CD14-positive monocyte (primary cell): Measurements from ENCODE around the gene ACTL8. TPM values are rescaled to one million over a fixed set of nuclear protein-coding genes. Genes with fewer than 3 reads are reported as not detected.

Source experiments
- DNase-seq, 3 donors: peaks; one replicate each; pipeline ENCODE4 v3.0.0-alpha.2; 2011 to 2022
- H2AFZ ChIP-seq: 2 replicates; pipeline ENCODE4 v1.6.0; 2012; ENCODE audit warnings: mild to moderate bottlenecking, low read depth, low read length, inconsistent platforms; ENCODE audit not compliant: insufficient read depth, poor library complexity, severe bottlenecking
- H3K27ac ChIP-seq, 2 donors: 1 replicate in 1 of 2; 2 replicates in 1 of 2; pipeline ENCODE4 v1.5.1; 2012 to 2013; ENCODE audit warnings: low read length in 2 of 2, control low read depth in 1 of 2, inconsistent platforms in 1 of 2, low read depth in 1 of 2, mild to moderate bottlenecking in 1 of 2
- H3K27me3 ChIP-seq, 2 donors: one replicate each; pipeline versions ENCODE4 v1.6.0 to v1.6.1; 2011 to 2013; ENCODE audit warnings: low read length in 2 of 2; ENCODE audit not compliant: control insufficient read depth in 2 of 2, insufficient read depth in 2 of 2
- H3K36me3 ChIP-seq, 2 donors: replicated peaks in 1 of 2; 1 replicate in 1 of 2; 2 replicates in 1 of 2; pipeline versions ENCODE4 v1.5.1 to v1.6.1; 2012 to 2013; ENCODE audit warnings: low read length in 2 of 2, control low read depth in 1 of 2, inconsistent platforms in 1 of 2, mild to moderate bottlenecking in 1 of 2; ENCODE audit not compliant: insufficient read depth in 2 of 2, control insufficient read depth in 1 of 2
- H3K4me1 ChIP-seq, 2 donors: 1 replicate in 1 of 2; 2 replicates in 1 of 2; pipeline versions ENCODE4 v1.5.1 to v1.6.1; 2012 to 2013; ENCODE audit warnings: low read length in 2 of 2, control low read depth in 1 of 2, inconsistent platforms in 1 of 2, mild to moderate bottlenecking in 1 of 2, moderate library complexity in 1 of 2; ENCODE audit not compliant: insufficient read depth in 2 of 2, control insufficient read depth in 1 of 2
- H3K4me2 ChIP-seq: replicated peaks from 2 replicates; pipeline ENCODE3; 2012; ENCODE audit warnings: low read length, moderate library complexity, mild to moderate bottlenecking; ENCODE audit not compliant: poor library complexity, severe bottlenecking; ENCODE audit errors: extremely low read depth
- H3K4me3 ChIP-seq, 3 experiments: fragments of 200-600 bp in 1 of 3; sonication (generic) in 1 of 3; replicated peaks in 1 of 3; 1 replicate in 2 of 3; 2 replicates in 1 of 3; pipeline ENCODE4 v1.5.1; 2011 to 2013; ENCODE audit warnings: low read length in 3 of 3, mild to moderate bottlenecking in 3 of 3, control low read depth in 2 of 3, low read depth in 2 of 3, inconsistent platforms in 1 of 3, moderate library complexity in 1 of 3
- H3K79me2 ChIP-seq: 2 replicates; pipeline ENCODE4 v1.6.0; 2012; ENCODE audit warnings: mild to moderate bottlenecking, control low read depth, inconsistent platforms, low read length, moderate library complexity; ENCODE audit not compliant: insufficient read depth
- H3K9ac ChIP-seq: 2 replicates; pipeline ENCODE4 v1.6.0; 2017; ENCODE audit warnings: low read length, mild to moderate bottlenecking; ENCODE audit not compliant: insufficient read depth, poor library complexity, severe bottlenecking
- H3K9me3 ChIP-seq, 2 donors: replicated peaks in 1 of 2; 1 replicate in 1 of 2; 2 replicates in 1 of 2; pipeline versions ENCODE4 v1.5.1 to v1.6.1; 2012 to 2013; ENCODE audit warnings: low read length in 2 of 2, control low read depth in 1 of 2; ENCODE audit not compliant: control insufficient read depth in 1 of 2, insufficient read depth in 1 of 2
- H4K20me1 ChIP-seq: 2 replicates; pipeline ENCODE4 v1.6.0; 2012; ENCODE audit warnings: mild to moderate bottlenecking, low read length, control low read depth, moderate library complexity; ENCODE audit not compliant: insufficient read depth
- H3K27ac Mint-ChIP-seq, 7 donors: one replicate each; pipeline ENCODE4 v1.8.0; 2020; ENCODE audit warnings: mild to moderate bottlenecking in 7 of 7, mixed read lengths in 7 of 7, moderate library complexity in 6 of 7, inconsistent platforms in 2 of 7
- H3K27me3 Mint-ChIP-seq, 3 donors: one replicate each; pipeline ENCODE4 v1.8.0; 2021 to 2022; ENCODE audit warnings: low read depth in 3 of 3, mild to moderate bottlenecking in 3 of 3, mixed read lengths in 3 of 3, moderate library complexity in 3 of 3, inconsistent platforms in 1 of 3
- H3K36me3 Mint-ChIP-seq, 2 donors: one replicate each; pipeline ENCODE4 v1.8.0; 2020; ENCODE audit warnings: mixed read lengths in 2 of 2, inconsistent platforms in 1 of 2, mild to moderate bottlenecking in 1 of 2
- H3K4me1 Mint-ChIP-seq: one replicate; pipeline ENCODE4 v1.8.0; 2020; ENCODE audit warnings: mild to moderate bottlenecking, mixed read lengths
- H3K4me3 Mint-ChIP-seq, 2 donors: one replicate each; pipeline ENCODE4 v1.8.0; 2020; ENCODE audit warnings: mild to moderate bottlenecking in 2 of 2, mixed read lengths in 2 of 2, moderate library complexity in 1 of 2
- H3K9me3 Mint-ChIP-seq, 7 donors: one replicate each; pipeline ENCODE4 v1.8.0; 2020 to 2022; ENCODE audit warnings: mixed read lengths in 7 of 7, mild to moderate bottlenecking in 6 of 7, moderate library complexity in 6 of 7, inconsistent platforms in 2 of 7
- CTCF ChIP-seq: fragments of 200-600 bp; IDR thresholded peaks from one replicate; pipeline ENCODE4 v1.8.0; 2022; ENCODE audit warnings: antibody characterized with exemption, mild to moderate bottlenecking
- WGBS: methylation state at CpG from one replicate; pipeline ENCODE4 v1.1.5; 2013; ENCODE audit warnings: missing lambda C conversion rate; ENCODE audit not compliant: insufficient coverage; 5-methylcytosine and 5-hydroxymethylcytosine counted together
- intact Hi-C, 2 donors: fragments of 100-400 bp; cut with micrococcal nuclease; formaldehyde crosslinking; loops; one replicate each; pipeline versions ENCODE4 v1.15.0 to v1.15.1; 2023
- polyA plus RNA-seq, 3 donors: library from polyadenylated mRNA; depleted of rRNA in 1 of 3; unstranded in 2 of 3; stranded (reverse) in 1 of 3; fragments of 300-500 nt in 2 of 3; fragments of >200 nt in 1 of 3; fragmentation: Illumina TruSeq in 2 of 3; gene quantifications; 1 replicate in 2 of 3; 2 replicates in 1 of 3; pipeline ENCODE4 v1.2.3, GENCODE V29; 2012 to 2021

The ACTL8 gene
- polyA plus RNA-seq, 3 donors, result not detected

DNA sequence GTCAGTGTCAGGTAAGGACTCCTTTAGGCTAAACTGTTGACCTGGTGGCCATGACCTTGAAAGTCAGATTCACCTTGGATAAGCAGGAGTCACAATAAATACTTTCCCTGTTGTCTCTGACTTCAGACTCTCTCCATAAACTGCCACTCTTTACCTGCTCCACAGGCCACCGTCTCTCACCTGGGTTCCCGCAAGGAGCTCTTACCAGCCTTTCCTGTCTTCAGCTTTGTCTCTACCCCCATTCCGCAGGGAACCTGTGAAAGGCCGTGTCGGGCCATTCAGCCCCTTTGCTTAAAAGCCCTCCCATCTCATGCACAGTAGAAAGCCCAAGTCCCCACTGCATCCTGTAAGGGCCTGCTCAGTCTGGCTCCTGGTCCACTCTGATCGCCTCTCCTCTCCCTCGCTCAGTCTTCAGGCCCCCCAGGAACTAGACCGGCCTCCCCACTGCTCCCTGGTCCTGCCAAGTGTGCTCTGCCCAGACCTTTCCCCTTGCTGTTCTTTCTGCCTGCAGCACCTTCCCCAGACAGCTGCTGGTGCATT, 79.5 kb downstream of the ACTL8 start:
- Mint-ChIP-seq H3K36me3 (no peaks in the 10 kb centered on the region), H3K9me3 (no peaks in the 10 kb centered on the region), H3K27me3 (peaks cover 7 to 17% (median 9%) of the 10 kb centered on the region in 3 donors), H3K4me3 (no peak overlapping the region), H3K27ac (peak overlapping the region in 1 of 7 donors; percentile 53), H3K4me1 (no peaks in the 10 kb centered on the region)
- no peak for TF ChIP-seq CTCF
- Histone ChIP-seq H3K9ac (no peak overlapping the region), H3K4me2 (no peak overlapping the region), H3K79me2 (no peaks in the 10 kb centered on the region), H2AFZ (no peak overlapping the region), H3K27ac (no peak overlapping the region), H3K27me3 (peaks cover 0 to 3% of the 10 kb centered on the region in 2 donors), H4K20me1 (no peaks in the 10 kb centered on the region), H3K9me3 (no peaks in the 10 kb centered on the region), H3K4me3 (no peak overlapping the region), H3K36me3 (no peaks in the 10 kb centered on the region), H3K4me1 (no peaks in the 10 kb centered on the region)
- DNase-seq, result no peak
- intact Hi-C loops, result no loop called here
- 59% methylated on average over 8 of the region's 8 CpGs for WGBS

GRCh38 chr1:17837233-17838030, 82.3 kb downstream of the ACTL8 start:
- H3K4me1 ChIP-seq, result no peaks in the 10 kb centered on the region
- Mint-ChIP-seq H3K36me3 (no peaks in the 10 kb centered on the region), H3K4me3 (no peak overlapping the region), H3K27me3 (peaks cover 11 to 13% (median 12%) of the 10 kb centered on the region in 3 donors), H3K27ac (no peak overlapping the region), H3K4me1 (no peaks in the 10 kb centered on the region), H3K9me3 (no peaks in the 10 kb centered on the region)
- 57% methylated on average over 3 of the region's 12 CpGs for WGBS
- no peak overlapping the region for H3K9ac ChIP-seq
- no peak overlapping the region for H3K27ac ChIP-seq
- intact Hi-C loops, result no loop called here
- H3K27me3 ChIP-seq, result peaks cover 0 to 3% of the 10 kb centered on the region in 2 donors
- TF ChIP-seq CTCF, result no peak
- no peak overlapping the region for H3K4me3 ChIP-seq
- no peaks in the 10 kb centered on the region for H3K79me2 ChIP-seq
- H3K9me3 ChIP-seq, result no peaks in the 10 kb centered on the region
- H3K4me2 ChIP-seq, result no peak overlapping the region
- H3K36me3 ChIP-seq, result no peaks in the 10 kb centered on the region
- no peak overlapping the region for H2AFZ ChIP-seq
- DNase-seq, result no peak
- no peaks in the 10 kb centered on the region for H4K20me1 ChIP-seq
